GM12878 (cell line): Measurements from ENCODE around the gene GNAL. TPM values are rescaled to one million over a fixed set of nuclear protein-coding genes. Genes with fewer than 3 reads are reported as not detected.

Experiments
- ATAC-seq: fragments of 200-7000 bp; cut with Tn5 transposase; 3 replicates; pipeline ENCODE4 v1.9.1; 2020; ENCODE audit warnings: mild to moderate bottlenecking, moderate library complexity
- BruUV-seq: library from RNA; stranded (reverse); fragments of 400-500 nt; replicated peaks from 2 replicates; lab custom pipeline; 2021; lab: Mats Ljungman, UMichigan
- CTCF ChIA-PET: fragments of 300-600 bp; sonication (Branson Sonifier 250); formaldehyde crosslinking; extraction: SDS; loops from one replicate; lab custom pipeline; 2021; ENCODE audit warnings: inconsistent platforms; lab: Yijun Ruan, JAX
- POLR2A ChIA-PET: fragments of 350-600 bp; formaldehyde crosslinking; extraction: SDS; loops from one replicate; lab custom pipeline; 2021; ENCODE audit warnings: inconsistent platforms; lab: Charles Lee
- RAD21 ChIA-PET: fragments of 300-600 bp; sonication (Branson Sonifier 250); formaldehyde crosslinking; loops from one replicate; lab custom pipeline; 2023; ENCODE audit warnings: antibody characterized with exemption; ENCODE audit not compliant: unreplicated experiment; lab: Charles Lee
- SMC1A ChIA-PET: fragments of 300-600 bp; sonication (Branson Sonifier 250); formaldehyde crosslinking; loops from one replicate; lab custom pipeline; 2023; ENCODE audit not compliant: unreplicated experiment, uncharacterized antibody; lab: Charles Lee
- DNase-seq: peaks from one replicate; pipeline ENCODE4 v3.0.0-alpha.2; 2011; ENCODE audit warnings: low read depth, low spot score
- FAIRE-seq: peaks from 3 replicates; lab custom pipeline; 2011; peaks lifted over from hg19 to GRCh38; lab: Jason Lieb, UNC
- H2AFZ ChIP-seq: 2 replicates; pipeline ENCODE4 v1.6.0; 2011; ENCODE audit warnings: low read depth, low read length, control low read depth; ENCODE audit not compliant: control insufficient read depth
- H3K27ac ChIP-seq: 2 replicates; pipeline ENCODE4 v1.5.1; 2011; ENCODE audit warnings: control low read depth; ENCODE audit not compliant: control insufficient read depth, insufficient read depth
- H3K27me3 ChIP-seq, 2 experiments: replicated peaks in 1 of 2; 2 replicates each; pipeline versions ENCODE4 v1.6.0 to v1.6.1; 2011; ENCODE audit warnings: low read length in 1 of 2; ENCODE audit not compliant: control insufficient read depth in 2 of 2, insufficient read depth in 2 of 2
- H3K36me3 ChIP-seq, 2 experiments: 2 replicates each; pipeline ENCODE4 v1.5.1; 2011; ENCODE audit warnings: low read length in 1 of 2; ENCODE audit not compliant: control insufficient read depth in 2 of 2, insufficient read depth in 2 of 2
- H3K4me1 ChIP-seq: 2 replicates; pipeline ENCODE4 v1.6.1; 2011; ENCODE audit warnings: mild to moderate bottlenecking, low read length, moderate library complexity, mixed read lengths; ENCODE audit not compliant: control insufficient read depth, insufficient read depth
- H3K4me2 ChIP-seq: 2 replicates; pipeline ENCODE4 v1.6.0; 2011; ENCODE audit warnings: control low read depth; ENCODE audit not compliant: control insufficient read depth, insufficient read depth
- H3K4me3 ChIP-seq: fragments of 200-600 bp; sonication (generic); 2 replicates; pipeline ENCODE4 v1.5.1; 2016
- H3K79me2 ChIP-seq: 2 replicates; pipeline ENCODE4 v1.6.0; 2011; ENCODE audit warnings: low read length; ENCODE audit not compliant: control insufficient read depth, insufficient read depth
- H3K9ac ChIP-seq: 2 replicates; pipeline ENCODE4 v1.8.0; 2011; ENCODE audit warnings: low read length, control low read depth, mixed read lengths; ENCODE audit not compliant: control insufficient read depth, insufficient read depth
- H3K9me3 ChIP-seq: replicated peaks from 3 replicates; pipeline ENCODE4 v1.5.1; 2011; ENCODE audit warnings: mild to moderate bottlenecking, low read length; ENCODE audit not compliant: control insufficient read depth, insufficient read depth
- H4K20me1 ChIP-seq: 2 replicates; pipeline ENCODE4 v1.6.0; 2011; ENCODE audit not compliant: control insufficient read depth, insufficient read depth
- CBX5 ChIP-seq: sonication (generic); IDR thresholded peaks from 2 replicates; pipeline ENCODE4 v1.6.1; 2016; ENCODE audit warnings: low read depth, moderate library complexity, mild to moderate bottlenecking, inconsistent platforms
- CEBPB ChIP-seq, 2 experiments: fragments of 150-350 bp in 1 of 2; IDR thresholded peaks; 2 replicates each; pipeline ENCODE4 v1.6.1; 2012 to 2014; ENCODE audit warnings: low read depth in 2 of 2, low read length in 2 of 2, borderline replicate concordance in 1 of 2, inconsistent platforms in 1 of 2
- DPF2 ChIP-seq: fragments of 450-650 bp; IDR thresholded peaks from 2 replicates; pipeline ENCODE4 v1.6.1; 2017; ENCODE audit warnings: mild to moderate bottlenecking
- E4F1 ChIP-seq: fragments of 450-650 bp; IDR thresholded peaks from 2 replicates; pipeline ENCODE4 v1.6.1; 2018; ENCODE audit warnings: borderline replicate concordance, mild to moderate bottlenecking; ENCODE audit not compliant: partially characterized antibody
- IKZF1 ChIP-seq: fragments of 450-650 bp; conservative IDR thresholded peaks from 2 replicates; pipeline ENCODE4 v1.6.1; 2017; ENCODE audit warnings: antibody characterized with exemption, mild to moderate bottlenecking
- KLF5 ChIP-seq: fragments of 450-650 bp; IDR thresholded peaks from 2 replicates; pipeline ENCODE4 v1.6.1; 2014; ENCODE audit warnings: mild to moderate bottlenecking; ENCODE audit not compliant: partially characterized antibody
- NFXL1 ChIP-seq: fragments of 450-650 bp; IDR thresholded peaks from 2 replicates; pipeline ENCODE4 v1.6.1; 2017; ENCODE audit warnings: antibody characterized with exemption, mild to moderate bottlenecking, borderline replicate concordance
- NR2C2 ChIP-seq: IDR thresholded peaks from 2 replicates; pipeline ENCODE4 v1.6.1; 2011; ENCODE audit warnings: borderline replicate concordance, low read depth; ENCODE audit not compliant: control insufficient read depth, insufficient read length
- PAX5 ChIP-seq: IDR thresholded peaks from 2 replicates; pipeline ENCODE4 v1.6.1; 2011; ENCODE audit warnings: low read depth, low read length, borderline replicate concordance
- POLR2A ChIP-seq: IDR thresholded peaks from 2 replicates; pipeline ENCODE4 v1.6.1; 2011; ENCODE audit warnings: low read depth, mild to moderate bottlenecking, low read length
- SMAD5 ChIP-seq: IDR thresholded peaks from 2 replicates; pipeline ENCODE4 v1.6.1; 2016; ENCODE audit warnings: antibody characterized with exemption, low read depth
- SP1 ChIP-seq: IDR thresholded peaks from one replicate; pipeline ENCODE4 v1.6.1; 2011; ENCODE audit warnings: low read depth, low read length
- STAT1 ChIP-seq: fragments of 450-650 bp; conservative IDR thresholded peaks from 2 replicates; pipeline ENCODE4 v1.6.1; 2014; ENCODE audit warnings: antibody characterized with exemption, mild to moderate bottlenecking
- ZSCAN29 ChIP-seq: fragments of 450-650 bp; IDR thresholded peaks from 2 replicates; pipeline ENCODE4 v1.6.1; 2017; ENCODE audit warnings: mild to moderate bottlenecking, moderate library complexity
- WGBS: methylation state at CpG from one replicate; pipeline ENCODE4 v1.1.6; 2016; ENCODE audit warnings: low lambda C conversion rate; ENCODE audit not compliant: insufficient replicate concordance, insufficient coverage; ENCODE audit errors: missing lambda C conversion rate; 5-methylcytosine and 5-hydroxymethylcytosine counted together
- in situ Hi-C: fragments of 300-500 bp; cut with MboI; formaldehyde crosslinking; loops from 9 replicates; pipeline ENCODE4 v1.14.3; 2018; ENCODE audit warnings: mixed read lengths
- intact Hi-C: fragments of 100-400 bp; cut with micrococcal nuclease; formaldehyde crosslinking; loops from one replicate; pipeline ENCODE4 v1.14.2; 2022; ENCODE audit not compliant: unreplicated experiment
- polyA plus RNA-seq, 11 experiments: library from polyadenylated mRNA; depleted of rRNA in 4 of 11; unstranded in 6 of 11; stranded (reverse) in 5 of 11; fragments of >200 nt; fragmentation: Nextera tagmentation in 4 of 11; fragmentation: Illumina TruSeq in 1 of 11; extraction: Ambion mirVana in 4 of 11; extraction: Trizol in 1 of 11; gene quantifications; 1 replicate in 1 of 11; 2 replicates in 10 of 11; pipeline versions ENCODE4 v1.2.1 to v1.2.3, GENCODE V29; 2011 to 2016; ENCODE audit warnings: inconsistent platforms in 2 of 11, missing spikeins in 2 of 11, low read depth in 1 of 11
- total RNA-seq, 4 experiments: library from RNA; depleted of rRNA in 3 of 4; stranded (reverse); fragments of >200 nt in 3 of 4; fragmentation: Illumina TruSeq in 1 of 4; extraction: Trizol in 1 of 4; gene quantifications; 2 replicates each; pipeline versions ENCODE4 v1.2.1 to v1.2.3, GENCODE V29; 2013 to 2021
- TF ChIP-seq, protein P1 (sequence below): fragments of 450-650 bp; IDR thresholded peaks from 2 replicates; pipeline ENCODE4 v1.6.1; 2017; ENCODE audit warnings: borderline replicate concordance

The GNAL gene
- total and polyA plus RNA-seq, 10 of the 15 experiments (the other 5 are each of a cell fraction or from before 2014, with no cell fraction given) = 0.02 to 0.39 (median 0.05) TPM; not detected in 5

DNA sequence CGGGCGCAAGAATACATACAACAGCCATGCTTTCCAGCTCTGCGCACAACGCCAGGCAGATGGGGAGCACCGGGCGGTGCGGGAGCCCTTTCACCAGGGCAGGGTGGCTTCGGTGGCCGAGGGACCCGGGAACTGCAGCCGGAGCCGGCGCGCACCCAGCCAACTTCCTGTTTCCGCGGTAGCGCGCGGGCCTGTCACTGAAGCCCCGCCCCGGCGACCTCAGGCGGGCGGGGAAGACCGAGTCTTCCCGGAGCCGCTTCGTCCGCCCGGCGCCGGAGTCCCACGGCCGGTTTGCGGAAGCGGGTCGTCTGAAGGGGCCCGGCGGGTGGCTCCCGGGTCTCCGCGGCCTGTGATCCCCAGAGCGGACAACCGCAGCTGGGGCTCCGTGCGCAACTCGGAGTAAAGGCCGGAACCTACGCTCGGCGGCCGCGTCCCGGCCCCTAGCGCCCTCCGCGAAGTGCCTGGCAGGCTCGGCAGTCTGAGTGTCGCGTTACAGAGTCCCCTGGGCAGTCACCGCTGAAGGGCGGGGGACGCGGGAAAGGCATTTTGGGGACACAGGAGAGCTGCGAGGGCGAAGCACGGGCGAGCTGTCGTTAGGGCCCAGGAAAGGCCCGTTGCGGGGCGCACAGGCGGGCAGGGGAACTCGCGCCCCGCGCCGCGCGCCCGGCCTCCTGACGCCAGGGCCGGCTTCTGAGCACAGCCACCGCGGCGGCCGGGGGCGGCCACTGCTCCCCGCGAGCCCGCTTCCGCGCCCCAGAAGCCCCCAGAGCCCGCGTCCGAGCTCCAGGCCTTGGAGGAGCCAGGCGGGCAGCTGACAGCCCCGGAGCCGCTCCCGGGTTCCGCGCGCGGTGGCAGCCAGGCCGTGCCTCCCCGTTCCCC, 219.4 kb downstream of the GNAL start, which contains the start of gene MPPE1:
TSS of gene MPPE1 (minus strand) at position 136 of the 879 bp plus-strand sequence. CDS start 11,053 bp downstream, outside the sequence.
- in situ Hi-C loops (no loop called here), intact Hi-C loops (loop anchor here (5.0 kb wide), 1 partner anchor 56 kb away; the partner anchor contains the start of gene CHMP1B)
- ChIA-PET RAD21 (no interaction called here), SMC1A (interaction anchor here (1.3 kb wide), 1 partner anchor 13 kb away, joined by 5 read pairs; no protein-coding TSS in a partner anchor), CTCF (interaction anchor here (0.9 kb wide), 1 partner anchor 58 kb away, joined by 3 read pairs; no protein-coding TSS in a partner anchor), POLR2A (interaction anchor here (1.7 kb wide), 1 partner anchor 13 kb away, joined by 4 read pairs; no protein-coding TSS in a partner anchor)
- peaks cover 5% of the 10 kb centered on the region for H3K4me1 ChIP-seq
- DNase-seq = peak; percentile 38
- H3K9me3 ChIP-seq = no peaks in the 10 kb centered on the region
- TSS peak; percentile 94 for BruUV-seq
- H3K4me2 ChIP-seq = peak within 1 kb of the TSS; percentile 74
- peak within 1 kb of the TSS; percentile 94 for H2AFZ ChIP-seq
- peak within 1 kb of the TSS; percentile 88 for H3K4me3 ChIP-seq
- WGBS = under 1% methylated on average over 94 of the region's 106 CpGs
- ATAC-seq = peak; percentile 92
- peaks cover 13% of the 10 kb centered on the region for H3K79me2 ChIP-seq
- peak within 1 kb of the TSS; percentile 95 for H3K27ac ChIP-seq
- peak; percentile 84 for FAIRE-seq
- H4K20me1 ChIP-seq = no peaks in the 10 kb centered on the region
- peak within 1 kb of the TSS; percentile 86 for H3K9ac ChIP-seq
- H3K27me3 ChIP-seq = no peaks in the 10 kb centered on the region
- no peaks in the 10 kb centered on the region for H3K36me3 ChIP-seq
- TF ChIP-seq NR2C2 (no peak), POLR2A (peak; percentile 88), STAT1 (0 out of 2 replicates have a peak, but pooled peaks have one; percentile 32), NFXL1 (no peak), SMAD5 (peak; percentile 81), ZSCAN29 (no peak), KLF5 (peak; percentile 47), IKZF1 (peak; percentile 90), E4F1 (peak; percentile 59), SP1 (peak; percentile 30), PAX5 (peak; percentile 37; the same call in 1 of the 2 replicates), CEBPB (IDR thresholded peaks at IDR 0.05; ENCODE audit: borderline replicate concordance in 1 of 2, low read depth in 2 of 2, low read length in 2 of 2) (no peak), CBX5 (0 out of 2 replicates have a peak, but pooled peaks have one; percentile 49), DPF2 (peak; percentile 90)
- TF ChIP-seq, protein P1, sequence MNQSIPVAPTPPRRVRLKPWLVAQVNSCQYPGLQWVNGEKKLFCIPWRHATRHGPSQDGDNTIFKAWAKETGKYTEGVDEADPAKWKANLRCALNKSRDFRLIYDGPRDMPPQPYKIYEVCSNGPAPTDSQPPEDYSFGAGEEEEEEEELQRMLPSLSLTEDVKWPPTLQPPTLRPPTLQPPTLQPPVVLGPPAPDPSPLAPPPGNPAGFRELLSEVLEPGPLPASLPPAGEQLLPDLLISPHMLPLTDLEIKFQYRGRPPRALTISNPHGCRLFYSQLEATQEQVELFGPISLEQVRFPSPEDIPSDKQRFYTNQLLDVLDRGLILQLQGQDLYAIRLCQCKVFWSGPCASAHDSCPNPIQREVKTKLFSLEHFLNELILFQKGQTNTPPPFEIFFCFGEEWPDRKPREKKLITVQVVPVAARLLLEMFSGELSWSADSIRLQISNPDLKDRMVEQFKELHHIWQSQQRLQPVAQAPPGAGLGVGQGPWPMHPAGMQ = no peak
